ENCODE data around the gene WDR12. TPM values are rescaled to one million over a fixed set of nuclear protein-coding genes. Genes with fewer than 3 reads are reported as not detected.

WDR12 gene
- total and polyA plus RNA-seq, 2 of the 13 experiments (the other 11 are each of a cell fraction or from before 2014, with no cell fraction given): 94.4 to 216 TPM

GRCh38 chr2:202871300-202872141, 40.0 kb downstream of the WDR12 start, which contains the start of gene ICA1L (continued):
- peak; percentile 14; the same call in 1 of the 2 replicates for TF ChIP-seq MED1 (CRISPR knock-in tag; IDR thresholded peaks at IDR 0.05)
- TF ChIP-seq THRA (CRISPR knock-in tag; IDR thresholded peaks at IDR 0.05; ENCODE audit: borderline replicate concordance): no peak; the same call in 1 of the 2 replicates
- TF ChIP-seq MAFK (conservative IDR thresholded peaks at IDR 0.05 in 1 of 2, IDR thresholded peaks at IDR 0.05 in 1 of 2; ENCODE audit: low read length in 2 of 2): no peak
- TF ChIP-seq NFKB2 (CRISPR knock-in tag; IDR thresholded peaks at IDR 0.05; ENCODE audit: borderline replicate concordance): peak; percentile 81; the same call in 1 of the 2 replicates
- TF ChIP-seq BCL3 (CRISPR knock-in tag; IDR thresholded peaks at IDR 0.05): 0 out of 2 replicates have a peak, but pooled peaks have one; percentile 57
- TF ChIP-seq AGO2 (optimal IDR thresholded peaks at IDR 0.05; ENCODE audit: low read depth, low read length): peak; percentile 80
- TF ChIP-seq IRF9 (CRISPR knock-in tag; IDR thresholded peaks at IDR 0.05; ENCODE audit: borderline replicate concordance): peak; percentile 33; the same call in 1 of the 2 replicates
- TF ChIP-seq ZNF530 (CRISPR knock-in tag; IDR thresholded peaks at IDR 0.05; ENCODE audit: low read depth): no peak
- no peak for TF ChIP-seq TCF7 (IDR thresholded peaks at IDR 0.05; ENCODE audit: low read depth)
- TF ChIP-seq ZNF737 (CRISPR knock-in tag; IDR thresholded peaks at IDR 0.05; ENCODE audit: borderline replicate concordance): no peak
- TF ChIP-seq PCBP2 (optimal IDR thresholded peaks at IDR 0.05; ENCODE audit: low read depth, low read length, poor library complexity, severe bottlenecking): no peak
- TF ChIP-seq KLF12 (CRISPR knock-in tag; IDR thresholded peaks at IDR 0.05; ENCODE audit: borderline replicate concordance): 0 out of 2 replicates have a peak, but pooled peaks have one; percentile 72
- no peak for TF ChIP-seq ZNF235 (CRISPR knock-in tag; IDR thresholded peaks at IDR 0.05; ENCODE audit: borderline replicate concordance)
- 0 out of 2 replicates have a peak, but pooled peaks have one; percentile 3 for TF ChIP-seq BHLHE40 (IDR thresholded peaks at IDR 0.05; ENCODE audit: low read length)
- TF ChIP-seq ZBTB7B (CRISPR knock-in tag; IDR thresholded peaks at IDR 0.05): peak; percentile 38; the same call in 1 of the 2 replicates
- no peak; the same call in 1 of the 2 replicates for TF ChIP-seq ZNF275 (CRISPR knock-in tag; IDR thresholded peaks at IDR 0.05; ENCODE audit: borderline replicate concordance)
- TF ChIP-seq SKIL (CRISPR knock-in tag; IDR thresholded peaks at IDR 0.05; ENCODE audit: borderline replicate concordance): no peak
- no peak for TF ChIP-seq ZNF446 (CRISPR knock-in tag; IDR thresholded peaks at IDR 0.05)
- TF ChIP-seq BRD4 (CRISPR knock-in tag; IDR thresholded peaks at IDR 0.05): no peak
- peak; percentile 71; the same call in 1 of the 2 replicates for TF ChIP-seq TBX2 (CRISPR knock-in tag; IDR thresholded peaks at IDR 0.05; ENCODE audit: borderline replicate concordance)
- no peak for TF ChIP-seq PAWR (CRISPR knock-in tag; IDR thresholded peaks at IDR 0.05; ENCODE audit: borderline replicate concordance)
